NCI-H146 treated with DMSO at 0.1 percent for 48 hours (cell line): ENCODE data around the gene LRRC4B.
"Not testable (repeated sequence)": the region's sequence is repeated elsewhere in the genome, so short reads cannot be mapped to it uniquely, and the experiment has no call there.

Experiments
- DNase-seq: peaks from one replicate; lab custom pipeline; 2025; ENCODE audit not compliant: unreplicated experiment; lab: John Stamatoyannopoulos, UW

LRRC4B gene

GRCh38 chr19:50531171-50531612 lies 37.0 kb downstream of the LRRC4B start:
- DNase-seq: no peak

DNA sequence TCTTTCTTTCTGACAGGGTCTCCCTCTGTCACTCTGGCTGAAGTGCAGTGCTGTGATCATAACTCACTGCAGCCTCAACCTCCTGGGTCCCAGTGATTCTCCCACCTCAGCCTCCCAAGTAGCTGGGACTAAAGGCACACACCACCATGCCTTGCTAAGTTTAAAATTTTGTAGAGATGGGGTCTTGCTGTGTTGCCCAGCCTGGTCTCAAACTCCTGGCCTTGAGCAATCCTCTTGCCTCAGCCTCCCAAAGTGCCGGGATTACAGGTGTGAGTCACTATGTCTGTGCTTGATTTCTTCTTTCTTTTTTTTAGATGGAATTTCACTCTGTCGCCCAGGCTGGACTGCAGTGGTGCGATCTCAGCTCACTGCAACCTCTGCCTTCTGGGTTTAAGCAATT lies 40.2 kb downstream of the LRRC4B start:
- not testable (repeated sequence) for DNase-seq

DNA sequence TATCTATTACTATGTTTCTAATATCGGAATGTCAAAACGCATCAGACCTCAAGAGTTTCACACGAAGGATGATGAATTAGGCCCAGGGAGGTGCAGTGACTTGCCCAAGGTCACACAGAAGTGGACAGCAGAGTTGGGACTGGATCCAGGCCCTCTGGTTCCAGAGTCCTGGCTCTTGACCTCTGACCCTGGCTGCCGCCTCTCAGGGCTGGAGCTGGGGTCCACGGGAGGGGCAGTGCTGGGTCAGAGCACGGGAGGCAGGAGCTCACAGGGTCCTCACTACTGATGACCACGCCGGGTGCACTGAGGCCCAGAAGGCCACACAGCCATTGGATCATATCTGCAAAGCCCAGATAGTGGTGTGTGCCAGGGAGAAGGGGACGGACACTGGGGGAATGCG lies 45.4 kb downstream of the LRRC4B start:
- no peak for DNase-seq

GRCh38 chr19:50520822-50521465 lies 47.3 kb downstream of the LRRC4B start:
- DNase-seq: no peak

DNA sequence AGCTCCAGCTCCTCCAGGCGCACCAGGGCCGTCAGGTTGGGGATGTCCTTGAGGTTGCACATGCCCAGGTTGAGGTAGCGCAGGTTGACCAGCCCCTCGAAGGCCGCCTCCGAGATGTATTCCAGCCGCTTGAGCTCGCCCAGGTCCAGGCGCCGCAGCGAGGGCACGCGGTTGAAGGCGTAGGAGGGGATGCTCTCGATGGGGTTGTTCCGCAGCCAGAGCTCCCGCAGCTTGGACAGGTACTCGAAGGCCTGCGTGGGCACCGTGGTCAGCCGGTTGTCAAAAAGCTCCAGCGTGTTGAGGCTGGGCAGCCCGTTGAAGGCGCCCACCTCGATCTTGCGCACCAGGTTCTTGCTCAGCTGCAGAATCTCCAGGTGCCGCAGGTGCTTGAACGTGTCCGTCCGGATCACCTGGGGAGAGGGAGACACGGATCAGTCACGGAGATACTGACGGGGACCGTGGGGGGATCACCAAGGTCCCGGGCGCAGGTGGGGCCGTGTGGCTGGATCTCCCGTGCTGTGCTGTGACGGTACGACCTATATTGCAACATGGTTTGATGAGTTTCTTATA lies 49.1 kb downstream of the LRRC4B start:
- DNase-seq: no peak

DNA sequence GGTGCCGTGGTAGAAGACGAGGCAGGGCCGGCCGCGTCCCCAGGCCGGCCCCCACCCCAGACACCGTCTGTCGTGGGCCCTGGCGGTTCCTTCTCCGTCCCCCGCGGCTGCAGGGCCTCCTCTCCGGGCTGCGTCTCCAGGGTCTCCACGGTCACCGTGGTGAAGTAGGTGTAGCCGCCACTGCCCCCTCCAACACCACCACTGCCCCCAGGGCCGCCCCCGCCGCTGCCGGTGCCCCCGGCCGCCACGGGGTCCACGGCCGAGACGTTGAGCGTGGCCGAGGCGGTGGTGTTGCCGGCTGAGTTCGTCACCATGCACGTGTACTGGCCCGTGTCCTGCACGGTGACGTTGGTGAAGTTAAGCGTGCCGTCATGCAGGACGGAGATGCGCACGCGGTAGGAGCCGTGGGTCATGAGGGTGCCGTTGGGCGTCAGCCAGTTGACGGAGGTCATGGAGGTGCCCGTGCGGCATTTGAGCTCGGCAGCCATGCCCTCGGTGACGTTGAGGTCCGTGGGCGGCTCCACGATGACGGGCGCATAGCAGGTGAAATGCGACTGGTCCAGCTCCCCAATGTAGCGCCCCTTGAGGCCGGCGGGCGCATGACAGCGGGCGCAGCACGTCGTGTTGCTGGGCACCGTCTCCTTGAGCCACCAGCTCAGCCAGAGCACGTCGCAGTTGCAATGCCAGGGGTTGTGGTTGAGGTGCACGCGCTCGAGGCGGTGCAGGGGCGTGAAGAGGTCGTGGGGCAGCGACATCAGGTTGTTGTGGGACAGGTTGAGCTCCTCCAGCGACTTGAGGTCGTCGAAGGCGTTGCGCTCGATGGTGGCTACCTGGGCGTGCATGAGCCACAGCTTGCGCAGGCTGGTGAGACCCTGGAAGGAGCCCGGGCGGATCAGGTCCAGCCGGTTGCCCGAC lies 49.9 kb downstream of the LRRC4B start:
- no peak for DNase-seq

DNA sequence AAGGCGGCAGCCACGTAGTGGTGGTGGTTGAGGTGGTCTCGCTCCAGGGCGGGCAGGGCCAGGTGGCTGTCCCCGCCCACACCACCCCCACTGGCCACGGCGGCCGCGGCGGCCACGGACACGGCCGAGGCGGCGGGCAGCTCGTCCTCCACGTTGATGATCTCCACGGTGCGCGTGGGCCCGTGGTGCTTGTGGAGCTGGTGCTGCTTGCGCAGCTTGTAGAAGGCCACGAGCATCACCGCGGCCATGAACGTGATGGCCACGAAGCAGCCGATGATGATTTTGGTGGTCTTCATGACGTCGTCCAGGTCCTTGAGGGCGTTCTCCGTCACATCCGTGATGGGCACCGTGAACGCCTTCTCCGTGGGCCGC lies 50.5 kb downstream of the LRRC4B start:
- no peak for DNase-seq

- no peak for DNase-seq
Observed at GRCh38 chr19:50516964-50517703, 51.1 kb downstream of the LRRC4B start.

GRCh38 chr19:50516456-50516855 lies 51.8 kb downstream of the LRRC4B start:
- DNase-seq: no peak

GRCh38 chr19:50515168-50515561 lies 53.1 kb downstream of the LRRC4B start:
- no peak for DNase-seq

GRCh38 chr19:50514346-50515167 lies 53.7 kb downstream of the LRRC4B start:
- peak; percentile 29 for DNase-seq

GRCh38 chr19:50513746-50514345 lies 54.4 kb downstream of the LRRC4B start, which contains the start of gene ASPDH:
Gene ASPDH, minus strand, starts transcription at chr19:50513913. Its CDS starts 90 bp downstream, at chr19:50513823.
- DNase-seq: no peak

DNA sequence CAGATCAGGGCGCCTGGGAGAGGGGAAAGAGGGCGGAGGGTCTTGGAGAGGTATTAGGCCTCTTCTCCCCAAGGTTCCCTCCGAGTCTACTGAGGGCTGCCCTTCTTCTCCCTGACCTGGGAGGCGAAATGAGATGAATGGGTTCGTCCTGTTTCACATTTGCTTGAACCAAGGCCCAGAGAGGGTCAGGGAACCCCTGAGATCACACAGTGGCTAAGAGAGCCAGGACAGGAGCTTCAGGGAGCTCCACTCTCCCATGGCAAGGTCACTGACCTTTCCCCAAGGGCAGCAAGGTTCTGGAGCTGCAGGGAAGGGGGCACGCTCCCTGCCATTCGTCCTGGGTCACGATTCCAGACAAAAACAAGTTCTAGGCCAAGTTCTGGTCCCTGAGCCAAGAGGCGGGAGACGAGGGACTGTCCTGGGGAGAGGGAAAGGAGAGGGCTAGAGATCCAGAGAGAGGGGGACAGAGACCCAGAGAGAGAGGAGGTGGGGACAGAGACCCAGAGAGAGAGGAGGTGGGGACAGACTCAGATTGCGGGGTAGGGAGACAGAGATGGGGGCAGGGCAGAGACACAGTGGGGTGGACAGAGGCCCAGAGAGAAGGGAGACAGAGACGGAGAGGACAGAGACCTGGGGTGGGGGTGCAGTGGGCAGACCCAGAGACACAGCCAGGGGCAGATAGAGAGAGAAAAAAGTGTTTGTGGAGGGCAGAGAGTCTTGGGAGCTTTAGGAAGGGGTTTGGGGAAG lies 55.1 kb downstream of the LRRC4B start:
- no peak for DNase-seq

DNA sequence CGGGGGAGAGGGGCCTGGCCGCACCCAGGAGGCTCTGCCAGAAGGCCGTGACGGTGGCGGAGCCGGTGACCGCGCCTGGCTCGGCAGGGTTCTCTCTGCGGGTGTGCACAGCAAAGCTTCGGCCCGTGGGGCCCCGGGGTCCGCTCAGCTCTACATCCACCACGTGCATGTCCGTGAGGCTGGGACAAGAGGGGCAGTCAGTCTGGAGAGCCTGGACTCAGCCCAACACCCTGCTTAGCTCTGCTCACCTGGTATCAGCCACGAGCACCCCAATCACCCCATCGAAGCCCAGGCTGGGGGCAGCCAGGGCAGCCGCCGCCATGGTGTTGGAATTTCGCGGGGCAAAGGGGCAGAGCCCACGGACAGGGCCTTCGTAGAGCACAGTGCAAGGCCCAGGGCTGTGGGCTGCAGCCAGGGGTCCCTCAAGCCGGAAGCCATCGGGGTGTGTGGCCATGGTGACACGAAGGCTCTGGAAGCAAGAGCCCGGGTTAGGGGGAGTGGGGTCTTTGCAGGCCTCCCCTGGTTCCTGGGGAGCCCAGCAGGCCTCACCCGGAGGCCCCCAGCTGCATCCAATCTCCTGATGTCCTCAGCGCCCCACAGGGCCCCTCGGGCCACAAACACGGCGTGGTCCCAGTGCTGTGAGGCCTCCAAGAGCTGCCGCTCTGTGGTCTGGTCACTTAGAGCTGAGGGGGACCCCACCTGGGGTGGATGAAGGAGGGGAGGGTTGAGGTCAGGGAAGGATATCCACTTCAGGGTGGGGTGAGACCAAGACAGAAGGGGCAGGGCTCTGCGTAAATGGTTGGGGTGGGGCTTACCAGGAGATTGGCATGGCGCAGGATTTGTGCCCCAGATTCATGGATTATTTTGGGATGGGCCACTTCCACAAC lies 55.9 kb downstream of the LRRC4B start:
- DNase-seq: no peak

- peak; percentile 98 for DNase-seq
Observed at GRCh38 chr19:50511069-50511822, 57.0 kb downstream of the LRRC4B start, which contains the start of gene JOSD2. Gene JOSD2, minus strand, starts transcription at chr19:50511191. Its CDS starts 760 bp downstream, at chr19:50510431.

- DNase-seq: peak; percentile 97
Observed at GRCh38 chr19:50510700-50511068, 57.6 kb downstream of the LRRC4B start.

GRCh38 chr19:50510121-50510670 lies 58.0 kb downstream of the LRRC4B start:
- DNase-seq: no peak
